AG10803 (cell line): Measurements from ENCODE around the gene ZBTB20.
"Not testable (repeated sequence)": the region's sequence is repeated elsewhere in the genome, so short reads cannot be mapped to it uniquely, and the experiment has no call there.

ENCODE experiments used
- DNase-seq: peaks from one replicate; pipeline ENCODE4 v3.0.0; 2010; ENCODE audit warnings: low read depth
- H3K4me3 ChIP-seq: 2 replicates; pipeline ENCODE4 v1.5.1; 2011; ENCODE audit warnings: mild to moderate bottlenecking, low read length, control low read depth
- CTCF ChIP-seq: conservative IDR thresholded peaks from 2 replicates; pipeline ENCODE4 v1.5.1; 2011; ENCODE audit warnings: mild to moderate bottlenecking, low read length, control low read depth, inconsistent platforms

ZBTB20 gene

GRCh38 chr3:114827495-114827894 lies 319.6 kb downstream of the ZBTB20 start:
- DNase-seq, result peak; percentile 57
- peak; percentile 74 for TF ChIP-seq CTCF
- H3K4me3 ChIP-seq, result no peak overlapping the region

- no peak for TF ChIP-seq CTCF
- DNase-seq, result no peak
- H3K4me3 ChIP-seq, result no peak overlapping the region
Observed at GRCh38 chr3:114824014-114824413, 323.1 kb downstream of the ZBTB20 start.

- H3K4me3 ChIP-seq, result no peak overlapping the region
- TF ChIP-seq CTCF, result no peak
- DNase-seq, result no peak
Observed at GRCh38 chr3:114823061-114823460, 324.0 kb downstream of the ZBTB20 start.

- H3K4me3 ChIP-seq, result no peak overlapping the region
- no peak for TF ChIP-seq CTCF
Observed at GRCh38 chr3:114816052-114816451, 331.0 kb downstream of the ZBTB20 start.

GRCh38 chr3:114812541-114813238 lies 334.4 kb downstream of the ZBTB20 start:
- not testable (repeated sequence) for H3K4me3 ChIP-seq, DNase-seq

More at GRCh38 chr3:114816052-114816451, 331.0 kb downstream of the ZBTB20 start:
- DNase-seq, result no peak

GRCh38 chr3:114809668-114810413 lies 337.2 kb downstream of the ZBTB20 start:
- H3K4me3 ChIP-seq, result no peak overlapping the region
- DNase-seq, result no peak
- TF ChIP-seq CTCF, result no peak

GRCh38 chr3:114804099-114804498 lies 343.0 kb downstream of the ZBTB20 start:
- DNase-seq, result no peak
- no peak for TF ChIP-seq CTCF
- H3K4me3 ChIP-seq, result no peak overlapping the region
